SU-DHL-6 (cell line): ENCODE results near the gene PPP1R12A.

ENCODE experiments used
- CTCF ChIP-seq: fragments of 200-600 bp; sonication (generic); IDR thresholded peaks from one replicate; pipeline ENCODE4 v1.5.1; 2017; ENCODE audit warnings: antibody characterized with exemption, mild to moderate bottlenecking, low read length, moderate library complexity; ENCODE audit not compliant: insufficient read depth, poor library complexity, severe bottlenecking
- EZH2phosphoT487 ChIP-seq: fragments of 200-600 bp; sonication (generic), shearing (Covaris generic); conservative IDR thresholded peaks from 2 replicates; pipeline ENCODE4 v1.6.1; 2018; ENCODE audit warnings: mild to moderate bottlenecking, antibody characterized with exemption, low read length, moderate library complexity, mixed read lengths

- no peak for TF ChIP-seq CTCF
- no peak for TF ChIP-seq EZH2phosphoT487
Measured at GRCh38 chr12:79847417-79847816, 87.5 kb downstream of the PPP1R12A start.
